ENCODE data around the gene IL20. TPM values are rescaled to one million over a fixed set of nuclear protein-coding genes. Genes with fewer than 3 reads are reported as not detected.

IL20 gene
- polyA plus RNA-seq, 1 donor from 2014 or later: not detected

DNA sequence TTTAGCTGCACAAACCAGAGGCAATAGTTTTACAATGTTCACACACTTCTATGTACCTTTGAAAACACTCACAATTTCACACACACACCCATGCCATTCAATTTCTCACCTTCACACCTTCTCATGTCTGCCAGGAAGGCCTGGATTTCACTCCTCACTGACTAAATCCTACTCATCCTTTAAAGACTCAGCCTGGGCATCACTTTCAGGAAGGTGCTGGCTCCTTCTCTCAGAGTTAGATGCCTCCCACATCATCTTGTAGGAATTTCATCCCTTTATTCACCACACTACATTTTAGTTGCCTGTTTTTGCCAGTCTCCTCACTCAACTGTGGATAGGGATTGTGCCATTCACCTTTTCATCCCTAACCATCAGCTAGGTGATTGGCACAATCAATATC is 2.3 kb downstream of the IL20 start:
- Histone ChIP-seq H3K27me3 (ENCODE audit: insufficient read depth, low read depth, low read length) (no peaks in the 10 kb centered on the region), H3K4me2 (ENCODE audit: low read length) (no peak overlapping the region), H3K9ac (ENCODE audit: low read length) (no peak overlapping the region), H3K4me3 (ENCODE audit: low read length) (no peak overlapping the region), H4K20me1 (ENCODE audit: insufficient read depth) (no peaks in the 10 kb centered on the region), H3F3A (ENCODE audit: insufficient read depth, low read length, poor library complexity, severe bottlenecking) (no peaks in the 10 kb centered on the region), H2AFZ (ENCODE audit: low read depth, low read length) (no peak overlapping the region), H3K27ac (ENCODE audit: low read length) (no peak overlapping the region), H3K9me3 (ENCODE audit: low read length) (no peaks in the 10 kb centered on the region), H3K79me2 (replicated peaks; ENCODE audit: insufficient read depth, low read length) (no peaks in the 10 kb centered on the region), H3K36me3 (ENCODE audit: insufficient read depth, low read length) (no peaks in the 10 kb centered on the region), H3K9me2 (ENCODE audit: insufficient read depth, low read length) (no peaks in the 10 kb centered on the region)
- TF ChIP-seq EP300 (conservative IDR thresholded peaks at IDR 0.05; ENCODE audit: poor library complexity, severe bottlenecking): no peak
- no peak for TF ChIP-seq SMC3 (conservative IDR thresholded peaks at IDR 0.05; ENCODE audit: poor library complexity)
- TF ChIP-seq, protein P1, sequence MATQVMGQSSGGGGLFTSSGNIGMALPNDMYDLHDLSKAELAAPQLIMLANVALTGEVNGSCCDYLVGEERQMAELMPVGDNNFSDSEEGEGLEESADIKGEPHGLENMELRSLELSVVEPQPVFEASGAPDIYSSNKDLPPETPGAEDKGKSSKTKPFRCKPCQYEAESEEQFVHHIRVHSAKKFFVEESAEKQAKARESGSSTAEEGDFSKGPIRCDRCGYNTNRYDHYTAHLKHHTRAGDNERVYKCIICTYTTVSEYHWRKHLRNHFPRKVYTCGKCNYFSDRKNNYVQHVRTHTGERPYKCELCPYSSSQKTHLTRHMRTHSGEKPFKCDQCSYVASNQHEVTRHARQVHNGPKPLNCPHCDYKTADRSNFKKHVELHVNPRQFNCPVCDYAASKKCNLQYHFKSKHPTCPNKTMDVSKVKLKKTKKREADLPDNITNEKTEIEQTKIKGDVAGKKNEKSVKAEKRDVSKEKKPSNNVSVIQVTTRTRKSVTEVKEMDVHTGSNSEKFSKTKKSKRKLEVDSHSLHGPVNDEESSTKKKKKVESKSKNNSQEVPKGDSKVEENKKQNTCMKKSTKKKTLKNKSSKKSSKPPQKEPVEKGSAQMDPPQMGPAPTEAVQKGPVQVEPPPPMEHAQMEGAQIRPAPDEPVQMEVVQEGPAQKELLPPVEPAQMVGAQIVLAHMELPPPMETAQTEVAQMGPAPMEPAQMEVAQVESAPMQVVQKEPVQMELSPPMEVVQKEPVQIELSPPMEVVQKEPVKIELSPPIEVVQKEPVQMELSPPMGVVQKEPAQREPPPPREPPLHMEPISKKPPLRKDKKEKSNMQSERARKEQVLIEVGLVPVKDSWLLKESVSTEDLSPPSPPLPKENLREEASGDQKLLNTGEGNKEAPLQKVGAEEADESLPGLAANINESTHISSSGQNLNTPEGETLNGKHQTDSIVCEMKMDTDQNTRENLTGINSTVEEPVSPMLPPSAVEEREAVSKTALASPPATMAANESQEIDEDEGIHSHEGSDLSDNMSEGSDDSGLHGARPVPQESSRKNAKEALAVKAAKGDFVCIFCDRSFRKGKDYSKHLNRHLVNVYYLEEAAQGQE (IDR thresholded peaks at IDR 0.05; ENCODE audit: borderline replicate concordance): no peak
- TF ChIP-seq TAF1 (IDR thresholded peaks at IDR 0.05; ENCODE audit: low read depth): no peak
- TF ChIP-seq, protein P2, sequence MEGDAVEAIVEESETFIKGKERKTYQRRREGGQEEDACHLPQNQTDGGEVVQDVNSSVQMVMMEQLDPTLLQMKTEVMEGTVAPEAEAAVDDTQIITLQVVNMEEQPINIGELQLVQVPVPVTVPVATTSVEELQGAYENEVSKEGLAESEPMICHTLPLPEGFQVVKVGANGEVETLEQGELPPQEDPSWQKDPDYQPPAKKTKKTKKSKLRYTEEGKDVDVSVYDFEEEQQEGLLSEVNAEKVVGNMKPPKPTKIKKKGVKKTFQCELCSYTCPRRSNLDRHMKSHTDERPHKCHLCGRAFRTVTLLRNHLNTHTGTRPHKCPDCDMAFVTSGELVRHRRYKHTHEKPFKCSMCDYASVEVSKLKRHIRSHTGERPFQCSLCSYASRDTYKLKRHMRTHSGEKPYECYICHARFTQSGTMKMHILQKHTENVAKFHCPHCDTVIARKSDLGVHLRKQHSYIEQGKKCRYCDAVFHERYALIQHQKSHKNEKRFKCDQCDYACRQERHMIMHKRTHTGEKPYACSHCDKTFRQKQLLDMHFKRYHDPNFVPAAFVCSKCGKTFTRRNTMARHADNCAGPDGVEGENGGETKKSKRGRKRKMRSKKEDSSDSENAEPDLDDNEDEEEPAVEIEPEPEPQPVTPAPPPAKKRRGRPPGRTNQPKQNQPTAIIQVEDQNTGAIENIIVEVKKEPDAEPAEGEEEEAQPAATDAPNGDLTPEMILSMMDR (IDR thresholded peaks at IDR 0.05; ENCODE audit: poor library complexity, severe bottlenecking): no peak
- no peak for TF ChIP-seq POLR2AphosphoS5 (IDR thresholded peaks at IDR 0.05)

DNA sequence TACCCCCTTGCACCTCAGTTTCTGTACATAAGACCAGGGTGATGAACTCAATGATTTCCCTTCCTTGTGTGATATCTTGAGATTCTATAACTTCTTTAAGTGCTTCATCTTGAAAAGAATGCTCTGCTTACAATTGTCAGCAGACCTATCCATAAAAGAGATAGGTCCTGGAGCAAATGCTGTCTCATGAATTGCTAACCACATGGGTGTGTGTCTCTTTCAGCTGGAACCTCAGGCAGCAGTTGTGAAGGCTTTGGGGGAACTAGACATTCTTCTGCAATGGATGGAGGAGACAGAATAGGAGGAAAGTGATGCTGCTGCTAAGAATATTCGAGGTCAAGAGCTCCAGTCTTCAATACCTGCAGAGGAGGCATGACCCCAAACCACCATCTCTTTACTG is 2.8 kb downstream of the IL20 start:
- no peak overlapping the region for H3K4me2 ChIP-seq (ENCODE audit: low read length)
- H3K9me2 ChIP-seq (ENCODE audit: insufficient read depth, low read length): no peaks in the 10 kb centered on the region
- H3K9ac ChIP-seq (ENCODE audit: low read length): no peak overlapping the region
- no peaks in the 10 kb centered on the region for H3K79me2 ChIP-seq (replicated peaks; ENCODE audit: insufficient read depth, low read length)
- H4K20me1 ChIP-seq (ENCODE audit: insufficient read depth): no peaks in the 10 kb centered on the region
- H3F3A ChIP-seq (ENCODE audit: insufficient read depth, low read length, poor library complexity, severe bottlenecking): no peaks in the 10 kb centered on the region
- H3K36me3 ChIP-seq (ENCODE audit: insufficient read depth, low read length): no peaks in the 10 kb centered on the region
- no peaks in the 10 kb centered on the region for H3K27me3 ChIP-seq (ENCODE audit: insufficient read depth, low read depth, low read length)
- TF ChIP-seq, protein P2 (IDR thresholded peaks at IDR 0.05; ENCODE audit: poor library complexity, severe bottlenecking): no peak
- no peak for TF ChIP-seq POLR2AphosphoS5 (IDR thresholded peaks at IDR 0.05)
- TF ChIP-seq SMC3 (conservative IDR thresholded peaks at IDR 0.05; ENCODE audit: poor library complexity): no peak
- no peak overlapping the region for H2AFZ ChIP-seq (ENCODE audit: low read depth, low read length)
- H3K4me3 ChIP-seq (ENCODE audit: low read length): no peak overlapping the region
- no peak overlapping the region for H3K27ac ChIP-seq (ENCODE audit: low read length)
- H3K9me3 ChIP-seq (ENCODE audit: low read length): no peaks in the 10 kb centered on the region

DNA sequence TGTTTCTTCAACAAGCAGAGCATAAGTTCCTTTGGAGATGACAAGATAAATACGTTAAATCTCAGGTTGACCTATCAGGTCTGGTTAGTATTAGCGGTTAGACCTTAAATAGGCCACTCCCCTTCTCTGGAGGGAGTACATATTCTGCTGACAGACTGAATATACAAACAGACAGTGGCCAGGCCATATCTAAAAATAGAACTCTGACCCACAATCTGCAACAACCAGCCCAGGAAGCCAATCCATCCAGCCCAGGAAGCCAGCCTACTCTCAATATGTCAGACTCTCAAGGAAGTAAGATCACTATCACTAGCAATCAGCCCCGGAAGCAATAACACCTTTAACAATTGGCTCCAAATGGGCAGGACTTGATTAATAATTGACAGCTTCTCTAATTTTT is 6.7 kb downstream of the IL20 start:
- Histone ChIP-seq H3K9me3 (ENCODE audit: low read length) (no peaks in the 10 kb centered on the region), H3K79me2 (replicated peaks; ENCODE audit: insufficient read depth, low read length) (no peaks in the 10 kb centered on the region), H3K4me3 (ENCODE audit: low read length) (no peak overlapping the region), H3K4me2 (ENCODE audit: low read length) (no peak overlapping the region), H3K27me3 (ENCODE audit: insufficient read depth, low read depth, low read length) (no peaks in the 10 kb centered on the region), H3K36me3 (ENCODE audit: insufficient read depth, low read length) (no peaks in the 10 kb centered on the region), H3F3A (ENCODE audit: insufficient read depth, low read length, poor library complexity, severe bottlenecking) (no peaks in the 10 kb centered on the region), H3K27ac (ENCODE audit: low read length) (no peak overlapping the region), H4K20me1 (ENCODE audit: insufficient read depth) (no peaks in the 10 kb centered on the region), H3K9me2 (ENCODE audit: insufficient read depth, low read length) (no peaks in the 10 kb centered on the region), H2AFZ (ENCODE audit: low read depth, low read length) (no peak overlapping the region), H3K9ac (ENCODE audit: low read length) (no peak overlapping the region)
- TF ChIP-seq TAF1 (IDR thresholded peaks at IDR 0.05; ENCODE audit: low read depth) (no peak), EZH2 (IDR thresholded peaks at IDR 0.05; ENCODE audit: borderline replicate concordance, insufficient read depth, low read length, poor library complexity, severe bottlenecking) (no peak), SMC3 (conservative IDR thresholded peaks at IDR 0.05; ENCODE audit: poor library complexity) (no peak), EP300 (conservative IDR thresholded peaks at IDR 0.05; ENCODE audit: poor library complexity, severe bottlenecking) (no peak), RAD21 (conservative IDR thresholded peaks at IDR 0.05) (no peak), POLR2AphosphoS5 (IDR thresholded peaks at IDR 0.05) (no peak)
- TF ChIP-seq, protein P2 (IDR thresholded peaks at IDR 0.05; ENCODE audit: poor library complexity, severe bottlenecking): no peak
